22Rv1 (cell line): ENCODE results near the gene ANKRD13A.
"Not testable (repeated sequence)": the region's sequence is repeated elsewhere in the genome, so short reads cannot be mapped to it uniquely, and the experiment has no call there.

Source experiments
- ZFX ChIP-seq: fragments of 450-650 bp; IDR thresholded peaks from 2 replicates; pipeline ENCODE4 v1.6.1; 2017; ENCODE audit warnings: antibody characterized with exemption, borderline replicate concordance
- TF ChIP-seq, protein P1 (sequence below): fragments of 450-650 bp; IDR thresholded peaks from 2 replicates; pipeline ENCODE4 v1.5.1; 2017; ENCODE audit warnings: mild to moderate bottlenecking

DNA sequence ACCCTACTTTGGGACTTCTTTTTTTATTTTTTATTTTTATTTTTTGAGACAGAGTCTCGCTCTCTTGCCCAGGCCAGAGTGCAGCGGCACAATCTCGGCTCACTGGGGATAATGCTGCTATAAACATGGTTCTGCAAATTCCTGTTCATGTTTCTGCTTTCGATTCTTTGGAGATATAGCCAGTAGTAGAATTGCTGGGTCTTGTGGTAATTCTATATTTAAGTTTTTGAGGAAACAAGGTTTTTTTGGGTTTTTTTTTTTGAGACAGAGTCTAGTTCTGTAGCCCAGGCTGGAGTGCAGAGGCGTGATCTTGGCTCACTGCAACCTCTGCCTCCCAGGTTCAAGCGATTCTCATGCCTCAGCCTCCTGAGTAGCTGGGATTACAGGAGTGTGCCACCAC, 89.0 kb downstream of the ANKRD13A start:
- TF ChIP-seq, protein P1, sequence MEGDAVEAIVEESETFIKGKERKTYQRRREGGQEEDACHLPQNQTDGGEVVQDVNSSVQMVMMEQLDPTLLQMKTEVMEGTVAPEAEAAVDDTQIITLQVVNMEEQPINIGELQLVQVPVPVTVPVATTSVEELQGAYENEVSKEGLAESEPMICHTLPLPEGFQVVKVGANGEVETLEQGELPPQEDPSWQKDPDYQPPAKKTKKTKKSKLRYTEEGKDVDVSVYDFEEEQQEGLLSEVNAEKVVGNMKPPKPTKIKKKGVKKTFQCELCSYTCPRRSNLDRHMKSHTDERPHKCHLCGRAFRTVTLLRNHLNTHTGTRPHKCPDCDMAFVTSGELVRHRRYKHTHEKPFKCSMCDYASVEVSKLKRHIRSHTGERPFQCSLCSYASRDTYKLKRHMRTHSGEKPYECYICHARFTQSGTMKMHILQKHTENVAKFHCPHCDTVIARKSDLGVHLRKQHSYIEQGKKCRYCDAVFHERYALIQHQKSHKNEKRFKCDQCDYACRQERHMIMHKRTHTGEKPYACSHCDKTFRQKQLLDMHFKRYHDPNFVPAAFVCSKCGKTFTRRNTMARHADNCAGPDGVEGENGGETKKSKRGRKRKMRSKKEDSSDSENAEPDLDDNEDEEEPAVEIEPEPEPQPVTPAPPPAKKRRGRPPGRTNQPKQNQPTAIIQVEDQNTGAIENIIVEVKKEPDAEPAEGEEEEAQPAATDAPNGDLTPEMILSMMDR = not testable (repeated sequence)
- TF ChIP-seq ZFX = not testable (repeated sequence)
